Aorta (tissue), 5 donors: Measurements from ENCODE around the gene DENND6A. TPM values are rescaled to one million over a fixed set of nuclear protein-coding genes. Genes with fewer than 3 reads are reported as not detected.

ENCODE experiments used
- ATAC-seq: fragments of 200-7000 bp; cut with Tn5 transposase; one replicate; pipeline ENCODE4 v1.9.1; 2022; ENCODE audit warnings: moderate library complexity; ENCODE audit not compliant: low FRiP score
- DNase-seq, 2 donors: peaks; one replicate each; pipeline ENCODE4 v3.0.0-alpha.2; 2020
- H3K27ac ChIP-seq, 2 donors: one replicate each; pipeline ENCODE4 v1.5.1; 2013; ENCODE audit warnings: low read length in 2 of 2, mild to moderate bottlenecking in 2 of 2, moderate library complexity in 2 of 2, control low read depth in 1 of 2, inconsistent platforms in 1 of 2, low read depth in 1 of 2
- H3K27me3 ChIP-seq, 2 donors: one replicate each; pipeline ENCODE4 v1.6.1; 2013; ENCODE audit warnings: control low read depth in 1 of 2, low read length in 1 of 2, mild to moderate bottlenecking in 1 of 2, moderate library complexity in 1 of 2; ENCODE audit not compliant: insufficient read depth in 2 of 2, control insufficient read depth in 1 of 2
- H3K36me3 ChIP-seq, 2 donors: one replicate each; pipeline ENCODE4 v1.6.1; 2013; ENCODE audit warnings: control low read depth in 1 of 2, low read length in 1 of 2, mild to moderate bottlenecking in 1 of 2; ENCODE audit not compliant: insufficient read depth in 2 of 2, control insufficient read depth in 1 of 2
- H3K4me1 ChIP-seq, 2 donors: one replicate each; pipeline ENCODE4 v1.6.1; 2013; ENCODE audit warnings: low read length in 2 of 2, control low read depth in 1 of 2, mild to moderate bottlenecking in 1 of 2, moderate library complexity in 1 of 2; ENCODE audit not compliant: insufficient read depth in 2 of 2, control insufficient read depth in 1 of 2
- H3K4me3 ChIP-seq, 2 donors: one replicate each; pipeline ENCODE4 v1.5.1; 2013; ENCODE audit warnings: low read length in 2 of 2, control low read depth in 1 of 2, mild to moderate bottlenecking in 1 of 2
- H3K9me3 ChIP-seq: one replicate; pipeline ENCODE4 v1.6.1; 2013; ENCODE audit warnings: mild to moderate bottlenecking, low read length; ENCODE audit not compliant: control insufficient read depth
- WGBS, 2 donors: extraction: QIAGEN DNeasy Blood & Tissue Kit; methylation state at CpG; one replicate each; pipeline ENCODE4 v1.1.7; 2013; 5-methylcytosine and 5-hydroxymethylcytosine counted together
- intact Hi-C, 2 donors: fragments of 100-400 bp; cut with DNase I; formaldehyde crosslinking; loops; one replicate each; pipeline versions ENCODE4 v1.14.2 to v1.15.0; 2022
- polyA plus RNA-seq, 2 donors: library from polyadenylated mRNA; stranded (reverse); fragments of 200-250 nt; gene quantifications; one replicate each; pipeline ENCODE4 v1.2.3, GENCODE V29; 2013
- total RNA-seq, 2 donors: library from RNA; stranded (reverse); fragmentation: NEBNext Ultra II Directional; extraction: Animal tissue kit (Norgen Biotek cat#: 25700); gene quantifications; one replicate each; pipeline ENCODE4 v1.2.1, GENCODE V29; 2021
- donor health status: healthy with polysubstance abuse.
- donor health status: Bipolar disorder and iron deficiency.
- donor health status: DM: no; HTN: no; CAD: no.
- donor health status: DM: no; HTN: no; CAD: no.
- donor health status: DM: yes; HTN: yes; CAD: no.

The DENND6A gene
- total and polyA plus RNA-seq, 4 donors = 9.1 to 41.0 (median 28.0) TPM

DNA sequence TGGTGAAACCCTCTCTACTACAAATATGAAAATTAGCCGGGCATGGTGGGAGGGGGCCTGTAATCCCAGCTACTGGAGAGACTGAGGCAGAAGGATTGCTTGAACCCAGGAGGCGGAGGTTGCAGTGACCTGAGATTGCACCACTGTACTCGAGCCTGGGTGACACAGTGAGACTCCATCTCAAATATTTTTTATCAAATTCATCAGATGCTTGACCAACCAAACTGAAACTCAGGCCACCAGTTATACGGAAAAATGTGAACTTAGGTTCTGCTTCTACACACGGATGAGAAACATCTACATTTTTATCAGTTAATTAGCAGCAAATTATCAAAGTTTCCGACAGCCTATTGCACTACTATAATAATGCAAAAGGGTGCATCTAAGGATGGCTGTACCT is 100.6 kb downstream of the DENND6A start:
- no peak overlapping the region for H3K27ac ChIP-seq
- H3K4me3 ChIP-seq = no peak overlapping the region
- H3K36me3 ChIP-seq = no peaks in the 10 kb centered on the region
- H3K27me3 ChIP-seq = no peaks in the 10 kb centered on the region
- DNase-seq (no peak), ATAC-seq (no peak)
- H3K4me1 ChIP-seq = peaks cover 0 to 6% of the 10 kb centered on the region in 2 donors
- no peaks in the 10 kb centered on the region for H3K9me3 ChIP-seq
- 42 to 47% methylated on average over 6 of the region's 6 CpGs for WGBS, 2 donors
- intact Hi-C loops = loop anchor here in 1 of 2 donors (5.0 kb wide), 1 partner anchor 35 kb away; the partner anchor contains the start of gene PDE12

DNA sequence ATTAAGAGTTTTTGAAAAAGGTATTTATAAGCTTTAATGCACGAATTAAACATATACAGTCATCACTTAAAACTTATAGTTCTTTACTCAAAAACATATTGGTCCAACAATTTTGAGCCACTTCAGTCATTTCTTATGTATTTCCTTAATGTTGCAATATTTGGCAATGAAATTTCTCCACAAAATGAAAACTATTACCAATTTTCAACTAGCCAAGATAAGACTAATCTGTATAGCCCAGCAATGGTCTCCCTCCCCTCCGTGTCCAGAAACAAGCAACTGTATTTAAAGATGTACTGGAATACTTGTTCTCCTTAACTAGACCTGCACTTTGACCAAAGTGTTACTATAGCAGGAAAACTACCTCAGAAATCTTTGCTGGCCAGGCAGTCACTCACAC is 105.0 kb downstream of the DENND6A start:
- H3K9me3 ChIP-seq = no peaks in the 10 kb centered on the region
- no peak overlapping the region for H3K27ac ChIP-seq
- WGBS, 2 donors = 43 to 56% methylated on average over 2 of the region's 2 CpGs
- ATAC-seq = no peak
- H3K4me1 ChIP-seq = peaks cover 0 to 6% of the 10 kb centered on the region in 2 donors
- H3K27me3 ChIP-seq = no peaks in the 10 kb centered on the region
- no peak overlapping the region for H3K4me3 ChIP-seq
- intact Hi-C loops = no loop called here
- no peak for DNase-seq
- H3K36me3 ChIP-seq = peaks cover 0 to under 1% of the 10 kb centered on the region in 2 donors

DNA sequence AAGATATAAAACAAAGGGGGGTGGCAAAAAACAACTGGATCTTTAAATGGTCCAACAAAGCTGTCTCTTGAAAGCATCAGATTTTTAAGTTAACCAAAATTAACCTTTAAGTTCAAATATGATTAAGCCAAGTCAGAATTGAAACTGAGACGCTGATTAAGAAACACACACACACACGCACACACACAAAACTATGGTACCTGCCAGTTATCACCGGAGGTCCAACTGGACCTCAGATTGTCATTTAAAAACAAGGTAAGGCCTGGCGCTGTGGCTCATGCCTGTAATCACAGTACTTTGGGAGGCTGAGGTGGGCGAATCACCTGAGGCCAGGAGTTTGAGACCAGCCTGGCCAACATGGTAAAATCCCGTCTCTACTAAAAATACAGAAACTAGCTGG is 106.1 kb downstream of the DENND6A start:
- Histone ChIP-seq H3K9me3 (no peaks in the 10 kb centered on the region), H3K4me3 (no peak overlapping the region), H3K27me3 (no peaks in the 10 kb centered on the region), H3K4me1 (no peaks in the 10 kb centered on the region), H3K27ac (no peak overlapping the region), H3K36me3 (peaks cover 0 to 3% of the 10 kb centered on the region in 2 donors)
- DNase-seq (no peak), ATAC-seq (no peak)
- 63 to 70% methylated on average over 6 of the region's 6 CpGs for WGBS, 2 donors
- intact Hi-C loops = no loop called here

DNA sequence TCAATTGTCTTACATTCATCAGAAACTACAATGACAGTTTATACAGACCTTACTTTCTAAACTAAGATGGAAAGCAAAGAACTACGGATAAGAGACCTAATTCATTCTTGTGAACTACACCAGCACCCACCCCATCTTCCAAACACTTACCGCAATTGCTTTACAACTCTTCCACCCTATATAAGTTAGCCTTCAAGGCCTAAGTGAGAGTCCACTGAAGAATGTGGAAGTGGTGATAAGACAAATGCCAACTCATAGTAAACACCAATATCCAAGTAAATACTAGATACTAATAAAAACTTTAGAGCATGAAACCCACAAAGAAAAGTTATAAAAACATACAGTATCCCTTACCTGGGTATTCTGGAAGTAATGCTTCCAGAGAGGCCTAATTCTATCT is 109.3 kb downstream of the DENND6A start:
- no peak overlapping the region for H3K27ac ChIP-seq
- 76 to 77% methylated on average over 2 of the region's 2 CpGs for WGBS, 2 donors
- H3K4me3 ChIP-seq = no peak overlapping the region
- H3K36me3 ChIP-seq = peaks cover 0 to 3% of the 10 kb centered on the region in 2 donors
- no peaks in the 10 kb centered on the region for H3K4me1 ChIP-seq
- intact Hi-C loops = no loop called here
- no peak for DNase-seq
- H3K9me3 ChIP-seq = no peaks in the 10 kb centered on the region
- H3K27me3 ChIP-seq = no peaks in the 10 kb centered on the region
- no peak for ATAC-seq

DNA sequence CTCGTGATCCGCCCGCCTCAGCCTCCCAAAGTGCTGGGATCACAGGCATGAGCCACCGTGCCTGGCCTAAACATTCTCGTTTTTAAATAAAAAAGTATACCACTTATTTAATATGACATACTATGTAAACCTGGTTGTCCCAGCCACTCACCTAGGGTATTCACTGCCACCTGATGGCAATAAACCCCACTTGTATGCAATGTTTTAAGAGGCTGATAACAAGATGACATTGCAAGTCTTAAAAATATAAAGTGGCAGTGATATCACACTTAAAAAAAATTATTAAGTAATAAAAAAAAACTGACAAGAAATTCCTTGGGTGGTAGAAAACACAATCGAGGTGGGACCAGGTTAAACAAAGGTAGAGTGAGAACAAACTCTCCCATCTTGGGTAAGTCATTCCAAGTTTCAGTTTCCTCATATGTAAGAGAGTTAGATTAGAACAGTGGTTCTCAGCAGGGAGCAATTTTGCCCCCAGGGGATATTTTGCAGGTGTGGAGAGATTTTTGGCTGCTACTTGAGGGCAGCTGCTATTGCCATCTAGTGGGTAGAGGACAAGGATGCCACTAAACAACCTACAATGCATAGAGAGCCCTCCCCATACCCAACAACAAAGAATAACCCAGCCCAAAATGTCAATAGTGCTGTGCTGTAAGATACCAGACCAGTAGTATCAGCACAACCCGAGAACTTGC is 110.3 kb downstream of the DENND6A start:
- no peak for ATAC-seq
- Histone ChIP-seq H3K36me3 (peaks cover 0 to 3% of the 10 kb centered on the region in 2 donors), H3K9me3 (no peaks in the 10 kb centered on the region), H3K27me3 (no peaks in the 10 kb centered on the region), H3K4me1 (no peaks in the 10 kb centered on the region), H3K4me3 (no peak overlapping the region), H3K27ac (no peak overlapping the region)
- 85 to 90% methylated on average over 6 to 7 of the region's 7 CpGs for WGBS, 2 donors
- intact Hi-C loops = no loop called here
- DNase-seq = no peak

DNA sequence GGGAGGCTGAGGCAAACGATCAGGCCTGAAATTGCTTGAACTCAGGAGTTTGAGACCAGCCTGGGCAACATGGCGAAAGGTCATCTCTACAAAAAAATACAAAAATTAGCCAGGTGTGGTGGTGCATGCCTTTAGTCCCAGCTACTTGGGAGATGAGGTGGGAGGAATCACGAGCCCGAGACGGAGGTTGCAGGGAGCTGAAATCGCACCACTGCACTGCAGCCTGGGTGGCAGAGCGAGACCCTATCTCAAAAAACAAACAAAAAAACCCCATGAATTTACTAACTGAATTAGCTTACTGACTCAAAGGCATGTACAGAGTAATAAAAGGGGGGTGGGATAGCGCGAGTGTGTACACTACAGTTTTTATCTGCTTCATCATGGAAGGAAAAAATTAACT is 115.1 kb downstream of the DENND6A start:
- no peak overlapping the region for H3K27ac ChIP-seq
- no peaks in the 10 kb centered on the region for H3K27me3 ChIP-seq
- no peaks in the 10 kb centered on the region for H3K4me1 ChIP-seq
- ATAC-seq (no peak), DNase-seq (no peak)
- no peaks in the 10 kb centered on the region for H3K9me3 ChIP-seq
- intact Hi-C loops = no loop called here
- no peak overlapping the region for H3K4me3 ChIP-seq
- WGBS, 2 donors = 89 to 90% methylated on average over 9 of the region's 9 CpGs
- H3K36me3 ChIP-seq = peaks cover 0 to 2% of the 10 kb centered on the region in 2 donors

DNA sequence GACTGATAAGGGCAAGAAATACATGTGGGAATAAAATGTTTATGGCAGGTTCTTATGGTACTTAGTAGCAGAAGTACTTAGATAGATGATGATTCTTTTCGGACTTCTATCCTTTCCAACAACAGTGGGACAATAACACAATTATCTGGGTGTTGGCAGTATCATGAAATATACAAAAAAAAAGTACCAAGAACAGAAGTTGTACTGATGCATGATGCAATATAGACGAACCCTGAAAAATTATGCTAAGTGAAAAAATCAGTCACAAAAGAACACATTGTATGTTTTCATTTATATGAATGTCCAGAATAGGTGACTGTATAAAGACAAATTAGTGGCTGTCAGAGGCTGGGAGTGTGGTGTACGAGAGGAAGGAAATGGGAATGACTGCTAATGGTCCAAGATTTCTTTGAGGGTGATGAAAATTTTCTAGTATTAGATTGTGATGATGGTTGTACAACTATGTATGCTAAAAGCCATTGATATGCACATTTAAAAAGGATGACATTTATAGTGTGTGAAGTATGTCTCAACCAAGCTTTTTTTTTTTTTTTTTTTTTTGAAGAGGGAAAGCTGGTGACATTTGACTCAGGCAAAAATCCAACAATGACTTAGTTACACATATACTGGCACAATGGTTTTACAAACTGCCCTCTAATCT is 116.8 kb downstream of the DENND6A start:
- WGBS, 2 donors = 46 to 50% methylated on average over 3 of the region's 3 CpGs
- Histone ChIP-seq H3K9me3 (no peaks in the 10 kb centered on the region), H3K27me3 (no peaks in the 10 kb centered on the region), H3K36me3 (no peaks in the 10 kb centered on the region), H3K4me3 (no peak overlapping the region), H3K4me1 (no peaks in the 10 kb centered on the region), H3K27ac (no peak overlapping the region)
- intact Hi-C loops = no loop called here
- DNase-seq (no peak), ATAC-seq (no peak)
